Ishikawa (cell line): ENCODE results near the gene TMEM132D.
A peak's percentile ranks its signal among the peaks of the same experiment; 100 is the strongest.

Source experiments
- CEBPB ChIP-seq: IDR thresholded peaks from 2 replicates; pipeline ENCODE4 v1.6.1; 2012
- CREB1 ChIP-seq: IDR thresholded peaks from 2 replicates; pipeline ENCODE4 v1.6.1; 2012; ENCODE audit warnings: low read depth
- EGR1 ChIP-seq: IDR thresholded peaks from 2 replicates; pipeline ENCODE4 v1.6.1; 2012
- EP300 ChIP-seq: IDR thresholded peaks from 2 replicates; pipeline ENCODE4 v1.6.1; 2012; ENCODE audit warnings: borderline replicate concordance
- FOXM1 ChIP-seq: IDR thresholded peaks from 2 replicates; pipeline ENCODE4 v1.6.1; 2012; ENCODE audit warnings: low read depth, borderline replicate concordance
- NFIC ChIP-seq: IDR thresholded peaks from 2 replicates; pipeline ENCODE4 v1.6.1; 2012
- RAD21 ChIP-seq: IDR thresholded peaks from 2 replicates; pipeline ENCODE4 v1.6.1; 2012; ENCODE audit warnings: low read depth
- TAF1 ChIP-seq: IDR thresholded peaks from 2 replicates; pipeline ENCODE4 v1.6.1; 2012; ENCODE audit warnings: low read depth, mild to moderate bottlenecking
- TCF12 ChIP-seq: IDR thresholded peaks from 2 replicates; pipeline ENCODE4 v1.6.1; 2012; ENCODE audit warnings: low read depth
- TEAD4 ChIP-seq: IDR thresholded peaks from 2 replicates; pipeline ENCODE4 v1.6.1; 2012
- YY1 ChIP-seq: IDR thresholded peaks from 2 replicates; pipeline ENCODE4 v1.6.1; 2012; ENCODE audit warnings: low read depth
- ZBTB7A ChIP-seq: IDR thresholded peaks from 2 replicates; pipeline ENCODE4 v1.6.1; 2012; ENCODE audit warnings: low read depth
- TF ChIP-seq, protein P1 (sequence below): IDR thresholded peaks from 2 replicates; pipeline ENCODE4 v1.6.1; 2012
- TF ChIP-seq, protein P2 (sequence below): IDR thresholded peaks from 2 replicates; pipeline ENCODE4 v1.6.1; 2012
- TF ChIP-seq, protein P3 (sequence below): IDR thresholded peaks from 2 replicates; pipeline ENCODE4 v1.6.1; 2012; ENCODE audit warnings: low read depth, mild to moderate bottlenecking

The TMEM132D gene

GRCh38 chr12:129325566-129325965, 578.3 kb downstream of the TMEM132D start:
- no peak for TF ChIP-seq EP300

- TF ChIP-seq, protein P1, sequence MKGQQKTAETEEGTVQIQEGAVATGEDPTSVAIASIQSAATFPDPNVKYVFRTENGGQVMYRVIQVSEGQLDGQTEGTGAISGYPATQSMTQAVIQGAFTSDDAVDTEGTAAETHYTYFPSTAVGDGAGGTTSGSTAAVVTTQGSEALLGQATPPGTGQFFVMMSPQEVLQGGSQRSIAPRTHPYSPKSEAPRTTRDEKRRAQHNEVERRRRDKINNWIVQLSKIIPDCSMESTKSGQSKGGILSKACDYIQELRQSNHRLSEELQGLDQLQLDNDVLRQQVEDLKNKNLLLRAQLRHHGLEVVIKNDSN: no peak
- TF ChIP-seq, protein P2, sequence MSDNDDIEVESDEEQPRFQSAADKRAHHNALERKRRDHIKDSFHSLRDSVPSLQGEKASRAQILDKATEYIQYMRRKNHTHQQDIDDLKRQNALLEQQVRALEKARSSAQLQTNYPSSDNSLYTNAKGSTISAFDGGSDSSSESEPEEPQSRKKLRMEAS: no peak
- no peak for TF ChIP-seq TAF1
- TF ChIP-seq, protein P3, sequence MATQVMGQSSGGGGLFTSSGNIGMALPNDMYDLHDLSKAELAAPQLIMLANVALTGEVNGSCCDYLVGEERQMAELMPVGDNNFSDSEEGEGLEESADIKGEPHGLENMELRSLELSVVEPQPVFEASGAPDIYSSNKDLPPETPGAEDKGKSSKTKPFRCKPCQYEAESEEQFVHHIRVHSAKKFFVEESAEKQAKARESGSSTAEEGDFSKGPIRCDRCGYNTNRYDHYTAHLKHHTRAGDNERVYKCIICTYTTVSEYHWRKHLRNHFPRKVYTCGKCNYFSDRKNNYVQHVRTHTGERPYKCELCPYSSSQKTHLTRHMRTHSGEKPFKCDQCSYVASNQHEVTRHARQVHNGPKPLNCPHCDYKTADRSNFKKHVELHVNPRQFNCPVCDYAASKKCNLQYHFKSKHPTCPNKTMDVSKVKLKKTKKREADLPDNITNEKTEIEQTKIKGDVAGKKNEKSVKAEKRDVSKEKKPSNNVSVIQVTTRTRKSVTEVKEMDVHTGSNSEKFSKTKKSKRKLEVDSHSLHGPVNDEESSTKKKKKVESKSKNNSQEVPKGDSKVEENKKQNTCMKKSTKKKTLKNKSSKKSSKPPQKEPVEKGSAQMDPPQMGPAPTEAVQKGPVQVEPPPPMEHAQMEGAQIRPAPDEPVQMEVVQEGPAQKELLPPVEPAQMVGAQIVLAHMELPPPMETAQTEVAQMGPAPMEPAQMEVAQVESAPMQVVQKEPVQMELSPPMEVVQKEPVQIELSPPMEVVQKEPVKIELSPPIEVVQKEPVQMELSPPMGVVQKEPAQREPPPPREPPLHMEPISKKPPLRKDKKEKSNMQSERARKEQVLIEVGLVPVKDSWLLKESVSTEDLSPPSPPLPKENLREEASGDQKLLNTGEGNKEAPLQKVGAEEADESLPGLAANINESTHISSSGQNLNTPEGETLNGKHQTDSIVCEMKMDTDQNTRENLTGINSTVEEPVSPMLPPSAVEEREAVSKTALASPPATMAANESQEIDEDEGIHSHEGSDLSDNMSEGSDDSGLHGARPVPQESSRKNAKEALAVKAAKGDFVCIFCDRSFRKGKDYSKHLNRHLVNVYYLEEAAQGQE: peak; percentile 53; the same call in 1 of the 2 replicates
- no peak for TF ChIP-seq YY1
- TF ChIP-seq CEBPB: no peak
Observed at GRCh38 chr12:129312048-129312447, 591.8 kb downstream of the TMEM132D start.

DNA sequence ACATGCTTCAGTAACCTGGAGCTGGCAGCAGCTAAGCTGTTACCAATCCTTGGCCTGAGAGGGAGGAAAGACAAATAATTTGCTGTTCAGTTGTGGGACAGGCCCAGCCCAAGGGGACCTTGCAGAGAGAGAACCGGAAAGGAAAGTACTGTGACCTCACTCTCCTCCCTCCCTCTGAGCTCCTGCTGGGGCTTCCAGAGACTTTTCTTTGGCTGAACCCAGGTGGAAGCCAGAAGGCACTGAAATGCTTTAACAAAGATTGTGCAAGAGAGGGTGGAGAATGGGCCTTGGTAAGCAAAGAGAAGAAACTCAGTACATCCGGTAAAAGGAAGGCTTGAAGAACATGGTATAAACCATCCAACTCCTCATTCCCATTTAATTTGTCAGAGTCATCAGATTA, 593.5 kb downstream of the TMEM132D start:
- TF ChIP-seq RAD21: no peak
- no peak for TF ChIP-seq FOXM1
- TF ChIP-seq YY1: no peak
- no peak for TF ChIP-seq CREB1
- no peak for TF ChIP-seq EGR1
- TF ChIP-seq, protein P1: no peak
- no peak for TF ChIP-seq TCF12
- TF ChIP-seq EP300: no peak
- TF ChIP-seq TAF1: no peak
- no peak for TF ChIP-seq ZBTB7A
- TF ChIP-seq TEAD4: no peak
- TF ChIP-seq CEBPB: no peak
- no peak for TF ChIP-seq NFIC
- TF ChIP-seq, protein P3: no peak
- TF ChIP-seq, protein P2: no peak

DNA sequence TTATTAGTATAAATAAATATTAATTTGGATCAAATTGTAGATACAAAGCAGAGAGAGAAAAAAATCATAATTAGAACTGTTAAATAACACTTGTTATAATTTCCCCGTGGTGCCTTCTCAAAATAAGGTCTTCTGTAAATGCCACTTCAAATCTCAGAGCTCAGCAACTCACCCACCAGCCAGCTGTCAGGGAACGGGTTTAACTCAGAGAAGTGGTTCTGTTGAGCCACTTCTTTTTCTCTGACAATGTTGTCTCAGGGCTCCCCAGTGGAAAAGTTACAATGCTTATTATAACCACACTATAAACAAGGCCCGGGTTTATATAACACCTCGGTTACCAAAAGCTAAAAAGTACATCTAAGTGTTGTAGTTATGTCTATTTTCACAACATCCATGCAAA, 598.0 kb downstream of the TMEM132D start:
- no peak for TF ChIP-seq TCF12
- TF ChIP-seq TAF1: no peak
- TF ChIP-seq TEAD4: no peak
- TF ChIP-seq, protein P1: no peak
- TF ChIP-seq EGR1: no peak

- TF ChIP-seq EGR1 (no peak), FOXM1 (no peak), CEBPB (peak; percentile 43; the same call in 1 of the 2 replicates)
Observed at GRCh38 chr12:129304529-129304928, 599.3 kb downstream of the TMEM132D start.

DNA sequence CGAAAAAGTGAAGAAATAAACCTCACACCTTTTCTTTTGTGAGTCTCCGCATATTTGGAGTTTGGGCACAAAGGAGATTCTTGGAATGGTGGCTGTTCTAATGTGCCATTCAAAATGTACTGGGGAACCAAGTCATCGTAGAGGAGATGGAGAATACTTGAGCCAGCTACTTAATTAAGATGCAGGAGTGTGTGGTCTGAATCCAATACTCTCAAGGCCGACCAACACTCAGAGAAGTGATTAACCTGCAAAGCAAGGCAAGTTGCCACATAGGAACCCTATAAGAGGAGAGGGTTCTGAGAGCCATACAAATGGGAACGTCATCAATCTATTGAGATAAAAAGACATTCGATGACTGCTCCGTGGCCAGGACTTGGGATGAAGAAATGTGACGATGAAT, 603.8 kb downstream of the TMEM132D start:
- TF ChIP-seq EP300 (no peak), NFIC (no peak), CREB1 (no peak), FOXM1 (no peak), TCF12 (no peak), CEBPB (no peak), YY1 (no peak)
- TF ChIP-seq, protein P1: no peak
- TF ChIP-seq, protein P2: no peak
